ENCODE results near the gene PRM2. TPM values are rescaled to one million over a fixed set of nuclear protein-coding genes. Genes with fewer than 3 reads are reported as not detected.

The PRM2 gene
- total and polyA plus RNA-seq, 2 donors (not counting 3 experiments of a cell fraction or from before 2014, with no cell fraction given) = not detected

DNA sequence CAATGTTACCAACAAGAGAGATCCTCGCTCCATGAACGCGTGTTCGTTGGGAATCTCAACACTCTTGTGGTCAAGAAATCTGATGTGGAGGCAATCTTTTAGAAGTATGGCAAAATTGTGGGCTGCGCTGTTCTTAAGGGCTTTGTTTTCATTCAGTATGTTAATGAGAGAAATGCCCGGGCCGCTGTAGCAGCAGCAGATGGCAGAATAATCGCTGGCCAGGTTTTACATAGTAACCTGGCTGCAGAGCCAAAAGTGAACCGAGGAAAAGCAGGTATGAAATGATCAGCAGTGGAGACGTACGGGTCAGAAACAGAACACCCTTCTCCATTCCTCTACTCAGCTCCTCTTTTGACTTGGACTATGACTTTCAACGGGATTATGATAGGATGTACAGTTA, 33.6 kb downstream of the PRM2 start:
- ChIA-PET CTCF (interaction anchor here (1.2 to 1.6 kb wide), 2 partner anchors 13 to 271 kb away, joined by 3 to 5 read pairs; partner anchors contain the start of gene SOCS1), POLR2A (no interaction called here)
- no peaks in the 10 kb centered on the region for H3K36me3 ChIP-seq (ENCODE audit: control insufficient read depth in 2 of 2, extremely low read depth in 1 of 2, insufficient read depth in 2 of 2, low read length in 2 of 2)
- H3K9ac ChIP-seq (replicated peaks; ENCODE audit: extremely low read depth, insufficient read depth, low read length) = no peak overlapping the region
- no peaks in the 10 kb centered on the region for H3K4me1 ChIP-seq (ENCODE audit: control insufficient read depth, extremely low read depth, insufficient read depth, low read length)
- no TSS peak for BruUV-seq (replicated peaks)
- DNase-seq (ENCODE audit: low read depth, low spot score) (no peak), FAIRE-seq (no peak)
- no peaks in the 10 kb centered on the region for H3K79me2 ChIP-seq (ENCODE audit: control insufficient read depth, insufficient read depth, low read length)
- peaks cover 4 to 6% of the 10 kb centered on the region in 2 experiments for H3K27me3 ChIP-seq (ENCODE audit: control insufficient read depth in 2 of 2, insufficient read depth in 2 of 2, low read length in 2 of 2)
- no peaks in the 10 kb centered on the region for H3K9me1 ChIP-seq (replicated peaks; ENCODE audit: control insufficient read depth, extremely low read depth, insufficient read depth, low read length)
- intact Hi-C loops (cut with micrococcal nuclease) (no loop called here), dilution Hi-C loops (cut with MboI; ENCODE audit: extremely low pct_ligation_motif_present, low sequenced_read_pairs) (no loop called here)
- H2AFZ ChIP-seq (ENCODE audit: low read depth, low read length) = no peak overlapping the region
- H3K9me3 ChIP-seq (replicated peaks; ENCODE audit: control insufficient read depth, insufficient read depth, low read length) = no peaks in the 10 kb centered on the region
- H3K27ac ChIP-seq (ENCODE audit: insufficient read depth, low read depth, low read length) = no peak overlapping the region
- no peak overlapping the region for H3K4me3 ChIP-seq (replicated peaks in 1 of 3; ENCODE audit: insufficient read depth in 1 of 3, low read depth in 1 of 3, low read length in 3 of 3)
- no peak overlapping the region for H3K4me2 ChIP-seq (ENCODE audit: insufficient read depth, low read length)
- TF ChIP-seq, protein P1, sequence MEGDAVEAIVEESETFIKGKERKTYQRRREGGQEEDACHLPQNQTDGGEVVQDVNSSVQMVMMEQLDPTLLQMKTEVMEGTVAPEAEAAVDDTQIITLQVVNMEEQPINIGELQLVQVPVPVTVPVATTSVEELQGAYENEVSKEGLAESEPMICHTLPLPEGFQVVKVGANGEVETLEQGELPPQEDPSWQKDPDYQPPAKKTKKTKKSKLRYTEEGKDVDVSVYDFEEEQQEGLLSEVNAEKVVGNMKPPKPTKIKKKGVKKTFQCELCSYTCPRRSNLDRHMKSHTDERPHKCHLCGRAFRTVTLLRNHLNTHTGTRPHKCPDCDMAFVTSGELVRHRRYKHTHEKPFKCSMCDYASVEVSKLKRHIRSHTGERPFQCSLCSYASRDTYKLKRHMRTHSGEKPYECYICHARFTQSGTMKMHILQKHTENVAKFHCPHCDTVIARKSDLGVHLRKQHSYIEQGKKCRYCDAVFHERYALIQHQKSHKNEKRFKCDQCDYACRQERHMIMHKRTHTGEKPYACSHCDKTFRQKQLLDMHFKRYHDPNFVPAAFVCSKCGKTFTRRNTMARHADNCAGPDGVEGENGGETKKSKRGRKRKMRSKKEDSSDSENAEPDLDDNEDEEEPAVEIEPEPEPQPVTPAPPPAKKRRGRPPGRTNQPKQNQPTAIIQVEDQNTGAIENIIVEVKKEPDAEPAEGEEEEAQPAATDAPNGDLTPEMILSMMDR (IDR thresholded peaks at IDR 0.05; ENCODE audit: extremely low read depth in 1 of 2, insufficient read depth in 1 of 2, low read depth in 1 of 2, low read length in 2 of 2) = no peak
- TF ChIP-seq EZH2 (IDR thresholded peaks at IDR 0.05; ENCODE audit: borderline replicate concordance, low read depth, low read length, severe bottlenecking) = no peak
- TF ChIP-seq, protein P2, sequence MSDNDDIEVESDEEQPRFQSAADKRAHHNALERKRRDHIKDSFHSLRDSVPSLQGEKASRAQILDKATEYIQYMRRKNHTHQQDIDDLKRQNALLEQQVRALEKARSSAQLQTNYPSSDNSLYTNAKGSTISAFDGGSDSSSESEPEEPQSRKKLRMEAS (IDR thresholded peaks at IDR 0.05; ENCODE audit: insufficient read depth, insufficient read length) = no peak
- TF ChIP-seq POLR2AphosphoS5 (IDR thresholded peaks at IDR 0.05; ENCODE audit: insufficient read depth, low read depth, low read length) = no peak
- TF ChIP-seq JUN (IDR thresholded peaks at IDR 0.05; ENCODE audit: borderline replicate concordance, insufficient read depth, insufficient read length, low read depth) = no peak
- no peaks in the 10 kb centered on the region for H4K20me1 ChIP-seq (replicated peaks; ENCODE audit: control insufficient read depth, extremely low read depth, insufficient read depth, low read length)

Data from endothelial cell of umbilical vein (primary cell).